ENCODE measurements around the gene GNPDA1. TPM values are rescaled to one million over a fixed set of nuclear protein-coding genes. Genes with fewer than 3 reads are reported as not detected.
A peak's percentile ranks its signal among the peaks of the same experiment; 100 is the strongest.

The GNPDA1 gene
- total and polyA plus RNA-seq, 10 of the 15 experiments (the other 5 are each of a cell fraction or from before 2014, with no cell fraction given): 1.0 to 11.9 (median 3.9) TPM

- 58% methylated on average over 18 of the region's 18 CpGs for WGBS (ENCODE audit: insufficient coverage, insufficient replicate concordance, low lambda C conversion rate, missing lambda C conversion rate)
- CTCF ChIA-PET: interaction anchor here (0.5 to 8.9 kb wide), 15 partner anchors 13 to 1174 kb away, joined by 3 to 120 read pairs (median 3); partner anchors contain the start of gene RNF14
- H3K27me3 ChIP-seq (replicated peaks in 1 of 2; ENCODE audit: control insufficient read depth in 2 of 2, insufficient read depth in 2 of 2, low read length in 1 of 2): peaks cover 0 to 2% of the 10 kb centered on the region in 2 experiments; a peak in 1 of 4 replicates
These were observed 541 bp downstream of the GNPDA1 start for GRCh38 chr5:142012186-142012785.

More at GRCh38 chr5:142012186-142012785, 541 bp downstream of the GNPDA1 start:
- H2AFZ ChIP-seq (ENCODE audit: control insufficient read depth, low read depth, low read length): peak overlapping the region; percentile 82
- H3K4me3 ChIP-seq: peak overlapping the region; percentile 66
- H3K9me3 ChIP-seq (replicated peaks; ENCODE audit: control insufficient read depth, insufficient read depth, low read length): no peaks in the 10 kb centered on the region
- H3K79me2 ChIP-seq (ENCODE audit: control insufficient read depth, insufficient read depth, low read length): no peaks in the 10 kb centered on the region
- BruUV-seq (replicated peaks): no TSS peak
- RAD21 ChIA-PET (ENCODE audit: unreplicated experiment): interaction anchor here (1.1 to 1.7 kb wide), 4 partner anchors 8 to 123 kb away, joined by 3 to 6 read pairs (median 4); no protein-coding TSS in a partner anchor
- DNase-seq (ENCODE audit: low read depth, low spot score) (no peak), FAIRE-seq (no peak), ATAC-seq (no peak)
- no peak overlapping the region for H3K27ac ChIP-seq (ENCODE audit: control insufficient read depth, insufficient read depth)
- no peaks in the 10 kb centered on the region for H4K20me1 ChIP-seq (ENCODE audit: control insufficient read depth, insufficient read depth)
- no peaks in the 10 kb centered on the region for H3K36me3 ChIP-seq (ENCODE audit: control insufficient read depth in 2 of 2, insufficient read depth in 2 of 2, low read length in 1 of 2)
- H3K4me1 ChIP-seq (ENCODE audit: control insufficient read depth, insufficient read depth, low read length): peaks cover 16% of the 10 kb centered on the region
- H3K9ac ChIP-seq (ENCODE audit: control insufficient read depth, insufficient read depth, low read length): peak overlapping the region; percentile 50; the same call in 1 of the 2 replicates
- SMC1A ChIA-PET (ENCODE audit: uncharacterized antibody, unreplicated experiment): interaction anchor here (1.0 to 7.6 kb wide), 4 partner anchors 13 to 51 kb away, joined by 4 to 67 read pairs (median 6); partner anchors contain the start of gene RNF14
- POLR2A ChIA-PET: interaction anchor here (0.6 to 1.9 kb wide), 3 partner anchors 17 to 131 kb away, joined by 3 to 7 read pairs (median 3); partner anchors contain the start of gene RNF14
- peak overlapping the region; percentile 93 for H3K4me2 ChIP-seq (ENCODE audit: control insufficient read depth, insufficient read depth)
- in situ Hi-C loops (cut with MboI) (no loop called here), intact Hi-C loops (cut with micrococcal nuclease; ENCODE audit: unreplicated experiment) (no loop called here)
- TF ChIP-seq USF1 (IDR thresholded peaks at IDR 0.05; ENCODE audit: borderline replicate concordance, extremely low read length, insufficient read depth, low read depth, low read length) (no peak), ATF2 (IDR thresholded peaks at IDR 0.05; ENCODE audit: low read length) (no peak), CTCF (IDR thresholded peaks at IDR 0.05 in 2 of 3, conservative IDR thresholded peaks at IDR 0.05 in 1 of 3; ENCODE audit: control insufficient read depth in 2 of 3, extremely low read depth in 1 of 3, insufficient read depth in 1 of 3, low read depth in 3 of 3, low read length in 3 of 3) (peak; percentile 16 to 41 (median 29); a peak in 3 of 6 replicates), LARP7 (IDR thresholded peaks at IDR 0.05) (no peak), ESRRA (IDR thresholded peaks at IDR 0.05; ENCODE audit: low read length) (no peak), CEBPZ (IDR thresholded peaks at IDR 0.05; ENCODE audit: low read depth, low read length) (no peak), RAD21 (IDR thresholded peaks at IDR 0.05; ENCODE audit: insufficient read depth, low read depth, low read length) (0 out of 2 replicates have a peak, but pooled peaks have one; percentile 17), NKRF (conservative IDR thresholded peaks at IDR 0.05) (no peak)

Measured in GM12878 (cell line).